ENCODE data around the gene STUM. TPM values are rescaled to one million over a fixed set of nuclear protein-coding genes. Genes with fewer than 3 reads are reported as not detected.
"Not testable (repeated sequence)": the region's sequence is repeated elsewhere in the genome, so short reads cannot be mapped to it uniquely, and the experiment has no call there.

The STUM gene
- polyA plus RNA-seq, 1 donor, result 13.5 TPM

DNA sequence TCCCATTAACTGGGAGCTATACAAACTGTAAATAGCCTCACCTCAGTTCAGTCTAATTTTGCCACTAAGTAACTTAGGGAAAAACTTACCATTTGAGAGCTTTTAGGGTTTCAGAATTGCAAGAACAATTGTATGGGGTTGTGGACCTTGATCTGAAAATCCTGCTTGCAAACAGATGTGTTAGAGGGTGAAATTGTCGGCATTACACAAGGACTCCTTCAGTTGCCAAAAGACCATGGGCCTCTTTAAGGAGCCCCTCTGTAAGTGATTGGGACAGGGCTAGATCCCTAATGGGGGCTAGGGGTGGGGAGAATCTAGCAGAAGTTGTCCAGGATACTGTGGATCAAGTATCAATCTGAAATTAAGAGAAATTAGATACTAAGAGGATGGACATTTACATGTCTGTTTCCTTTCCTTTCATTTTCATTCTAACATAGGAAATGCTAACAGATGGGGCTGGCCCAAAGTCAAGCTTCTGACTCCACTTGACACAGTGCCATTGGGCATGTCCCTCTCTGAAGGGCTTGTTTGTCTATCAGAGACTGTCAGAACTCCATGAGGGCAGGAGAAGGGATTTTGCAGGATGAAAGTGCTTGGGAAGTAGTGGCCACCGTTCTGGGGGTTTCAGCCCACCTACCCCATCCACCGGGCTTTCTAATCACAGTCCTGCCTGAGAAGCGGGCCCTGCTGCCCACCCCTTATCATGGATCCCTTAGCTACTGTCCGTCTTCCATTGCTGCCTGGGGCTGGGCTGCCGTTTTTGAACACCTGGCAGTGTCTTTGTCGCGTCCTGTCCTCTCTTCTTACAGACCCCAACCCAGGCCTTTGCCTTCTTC is 54.7 kb downstream of the STUM start:
- DNase-seq (ENCODE audit: low read depth), result no peak

- no peak for DNase-seq (ENCODE audit: low read depth)
Observed at GRCh38 chr1:226603858-226604559, 55.4 kb downstream of the STUM start.

- DNase-seq (ENCODE audit: low read depth), result no peak
Observed at GRCh38 chr1:226604560-226605317, 56.2 kb downstream of the STUM start.

DNA sequence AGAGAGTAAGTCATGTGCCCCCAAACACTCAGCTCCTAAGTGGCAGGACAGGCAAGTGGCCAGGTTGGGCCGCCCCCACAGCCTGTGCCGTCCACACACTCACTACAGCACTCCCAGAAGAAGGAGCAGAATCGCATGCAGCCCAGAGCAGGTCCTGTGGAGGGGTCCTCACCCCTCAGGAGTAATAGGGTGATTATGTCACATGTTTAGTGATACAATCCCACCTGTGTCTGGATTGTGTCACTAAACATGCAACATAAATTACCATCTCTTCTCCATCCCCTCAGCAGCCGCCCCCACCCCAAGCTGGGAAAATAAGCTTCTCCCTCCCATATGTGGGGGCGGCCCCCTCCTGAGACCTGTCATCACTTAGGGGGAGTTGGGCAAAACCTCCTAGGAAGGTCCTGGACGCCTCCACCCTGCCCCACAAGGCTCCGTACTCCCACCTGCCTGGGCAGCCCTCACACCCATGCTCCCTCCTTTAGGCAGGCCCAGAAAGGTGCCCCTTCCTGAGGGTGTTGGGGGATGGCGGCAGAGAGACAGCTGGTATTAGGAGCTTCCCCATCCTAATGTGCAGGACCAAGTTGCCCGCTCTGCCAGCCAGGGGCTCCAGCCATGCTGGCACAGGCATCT is 56.9 kb downstream of the STUM start:
- no peak for DNase-seq (ENCODE audit: low read depth)

DNA sequence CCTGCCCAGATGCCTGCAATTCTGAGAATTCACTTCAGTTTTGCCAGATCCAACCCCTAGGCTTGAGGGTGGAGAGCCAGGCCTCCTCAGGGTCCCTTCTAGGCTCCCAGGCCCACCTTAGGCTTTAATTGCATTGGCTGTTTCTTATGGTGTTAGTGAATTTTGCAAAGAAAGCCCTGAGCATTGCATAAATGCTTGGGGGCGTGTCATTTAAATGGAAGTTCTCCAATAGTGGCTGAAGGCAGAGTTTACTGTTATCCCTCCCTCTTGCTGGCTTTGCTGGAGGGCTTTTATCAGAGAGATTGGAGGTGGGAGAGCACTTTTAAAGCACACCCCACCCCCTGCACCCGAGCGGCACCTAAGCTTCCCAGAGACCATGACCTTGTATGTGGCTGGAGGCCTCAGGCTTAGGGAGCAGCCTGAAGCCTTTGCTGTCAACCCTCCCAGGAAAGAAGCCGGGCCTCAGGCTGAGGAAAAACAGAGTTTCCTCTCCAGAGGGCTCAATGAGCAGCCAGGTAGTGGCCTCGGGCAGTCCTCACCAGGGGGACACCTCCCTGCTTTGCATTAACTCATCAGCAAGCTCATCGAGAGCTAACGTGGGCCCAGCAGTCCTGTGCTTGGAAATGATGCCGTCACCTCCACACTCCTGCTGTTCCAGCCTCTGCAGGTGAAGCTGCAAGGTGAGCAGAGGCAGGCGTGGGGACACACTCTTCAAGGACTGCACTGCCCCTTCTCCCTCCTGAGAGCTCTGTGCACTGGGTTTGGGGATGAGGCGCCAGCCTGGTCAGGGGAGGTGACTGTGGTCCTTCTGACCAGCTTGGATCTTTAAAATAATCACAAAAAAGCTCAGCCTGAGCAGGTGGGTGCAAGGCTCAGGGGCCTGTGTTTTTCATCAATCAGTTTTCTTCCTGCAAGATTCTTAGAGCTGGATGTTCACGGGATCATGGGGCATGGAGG is 58.0 kb downstream of the STUM start:
- no peak for DNase-seq (ENCODE audit: low read depth)

DNA sequence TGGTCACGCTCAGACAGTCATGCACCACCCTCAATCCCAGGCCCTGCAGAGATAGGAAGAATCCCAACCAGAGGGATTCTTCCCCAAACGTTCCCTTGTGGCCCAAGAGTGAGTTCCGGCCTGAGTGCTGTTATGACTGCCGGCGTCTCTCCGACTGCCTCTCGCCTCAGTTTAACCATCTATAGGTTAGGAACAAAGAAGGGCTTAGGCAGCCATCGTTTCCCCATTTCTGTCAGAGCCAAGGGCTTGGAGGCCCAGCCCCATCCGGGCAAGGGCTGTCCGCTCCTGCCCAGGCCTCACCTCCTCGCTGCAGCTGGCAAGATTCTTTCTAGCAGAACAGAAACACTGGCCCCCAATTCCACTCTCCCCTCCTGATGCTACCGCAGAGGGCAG is 58.7 kb downstream of the STUM start:
- no peak for DNase-seq (ENCODE audit: low read depth)

DNA sequence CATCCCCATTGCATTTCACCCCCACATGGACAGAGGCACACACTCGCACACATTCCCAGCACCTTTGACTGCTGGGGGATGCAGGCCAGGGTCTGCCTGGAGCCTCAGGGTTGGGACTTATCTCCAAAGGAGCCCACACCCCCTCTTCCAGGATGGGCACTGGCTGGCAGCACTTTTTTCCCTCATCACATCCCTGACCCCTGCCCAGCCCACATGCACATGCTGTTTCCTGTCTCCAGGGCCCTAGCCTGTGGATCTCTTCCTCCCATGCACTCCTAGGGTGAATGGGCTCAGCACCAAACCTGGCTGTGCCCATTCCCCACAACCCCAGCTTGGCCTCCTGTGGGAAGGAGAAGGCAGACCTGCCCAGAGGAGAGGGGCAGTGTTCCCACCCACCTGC is 59.3 kb downstream of the STUM start:
- no peak for DNase-seq (ENCODE audit: low read depth)

GRCh38 chr1:226608699-226609505 is 60.3 kb downstream of the STUM start:
- DNase-seq (ENCODE audit: low read depth), result no peak

- no peak for DNase-seq (ENCODE audit: low read depth)
Observed at GRCh38 chr1:226609836-226610455, 61.4 kb downstream of the STUM start.

GRCh38 chr1:226610671-226611070 is 62.1 kb downstream of the STUM start:
- DNase-seq (ENCODE audit: low read depth), result no peak

- DNase-seq (ENCODE audit: low read depth), result no peak
Observed at GRCh38 chr1:226611301-226611700, 62.7 kb downstream of the STUM start.

DNA sequence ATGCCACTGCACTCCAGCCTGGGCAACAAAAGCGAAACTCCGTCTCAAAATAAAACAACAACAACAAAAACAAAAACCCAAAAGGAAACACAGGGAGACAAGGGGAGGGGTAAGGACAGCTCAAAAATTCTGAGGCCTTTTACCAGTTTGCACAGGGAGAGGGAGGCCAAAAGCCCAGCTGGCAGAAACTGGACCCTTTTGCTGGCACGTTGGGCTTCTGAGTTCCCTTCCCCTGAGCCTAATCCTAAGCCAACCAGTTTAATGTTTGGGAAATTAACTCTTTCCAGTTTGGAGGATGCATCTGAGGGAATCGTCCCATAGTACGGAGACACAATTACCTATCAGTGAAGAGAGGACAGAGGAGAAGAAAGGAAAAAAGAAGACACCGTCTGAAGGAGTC is 63.4 kb downstream of the STUM start:
- DNase-seq (ENCODE audit: low read depth), result not testable (repeated sequence)

DNA sequence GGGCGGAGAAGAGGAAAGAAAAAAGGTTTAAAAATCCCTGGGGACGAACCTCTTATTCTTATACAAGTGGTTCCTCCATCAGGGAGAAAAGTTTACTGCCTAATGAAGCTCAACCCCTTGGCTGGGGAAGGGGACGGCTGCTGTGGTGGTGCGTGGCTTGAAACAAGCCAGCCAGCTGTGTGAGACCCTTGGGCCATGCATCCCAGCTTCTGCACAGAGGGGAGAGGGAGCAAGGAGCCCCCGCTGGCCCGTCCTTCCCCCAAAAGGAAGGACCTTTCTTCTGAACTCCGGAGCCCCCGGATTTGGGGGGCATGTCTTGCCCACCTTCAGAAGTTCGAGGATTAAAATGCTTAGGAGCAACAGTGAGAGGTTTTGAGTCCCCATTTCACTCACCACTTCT is 67.3 kb downstream of the STUM start:
- no peak for DNase-seq (ENCODE audit: low read depth)

GRCh38 chr1:226616636-226617035 is 68.1 kb downstream of the STUM start:
- no peak for DNase-seq (ENCODE audit: low read depth)

DNA sequence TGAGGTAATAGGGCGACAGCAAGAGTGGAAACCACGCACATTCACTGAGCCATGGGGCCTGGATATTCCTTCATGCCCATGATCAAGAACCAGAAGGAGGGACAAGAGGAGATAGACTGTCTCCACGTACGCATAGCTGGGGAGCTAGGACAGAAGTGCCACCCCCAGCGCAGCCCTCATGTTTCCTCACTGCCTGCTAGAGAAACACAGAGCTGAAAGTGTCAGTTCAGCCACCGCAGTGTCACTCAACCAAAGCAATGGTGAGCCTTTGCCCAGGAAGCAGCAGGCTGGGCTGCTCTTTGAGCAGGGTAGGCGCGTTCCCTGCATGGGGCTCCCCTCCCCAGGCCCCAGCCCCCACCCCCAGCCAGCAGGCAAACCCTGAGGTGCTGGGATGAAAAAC is 68.5 kb downstream of the STUM start:
- DNase-seq (ENCODE audit: low read depth), result no peak

GRCh38 chr1:226617719-226618118 is 69.2 kb downstream of the STUM start:
- not testable (repeated sequence) for DNase-seq (ENCODE audit: low read depth)

- DNase-seq (ENCODE audit: low read depth), result no peak
Observed at GRCh38 chr1:226618380-226618779, 69.8 kb downstream of the STUM start.

DNA sequence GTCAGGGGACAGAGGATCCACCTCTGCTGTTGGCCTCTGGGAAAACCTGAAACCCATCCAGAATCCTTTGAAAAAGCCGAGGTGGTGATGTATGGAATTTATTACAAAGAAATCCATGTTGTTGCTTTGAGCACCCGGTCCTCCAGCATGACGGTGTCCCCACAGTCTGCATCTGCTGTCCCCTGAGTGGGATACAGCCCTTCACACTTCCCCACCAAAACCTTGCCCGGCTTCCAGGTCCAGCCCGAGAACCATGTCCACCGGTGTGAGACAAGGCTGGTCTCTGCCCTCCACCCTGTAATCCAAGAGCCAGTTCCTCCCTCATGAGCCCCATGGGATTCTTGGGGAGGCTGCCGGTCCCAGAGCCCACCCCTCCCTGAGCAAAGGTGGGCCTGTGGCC is 70.5 kb downstream of the STUM start:
- no peak for DNase-seq (ENCODE audit: low read depth)

- DNase-seq (ENCODE audit: low read depth), result no peak
Observed at GRCh38 chr1:226622012-226622411, 73.4 kb downstream of the STUM start.

- DNase-seq (ENCODE audit: low read depth), result no peak
Observed at GRCh38 chr1:226624526-226624925, 76.0 kb downstream of the STUM start.

All from forelimb muscle (tissue), 1 donor.